GM19035 (cell line): ENCODE results near the gene SHISA5.
"Not testable (repeated sequence)": the region's sequence is repeated elsewhere in the genome, so short reads cannot be mapped to it uniquely, and the experiment has no call there.

Experiments used
- ATAC-seq: cut with Tn5 transposase; IDR thresholded peaks from one replicate; pipeline ENCODE4 v1.9.1; 2021; ENCODE audit not compliant: unreplicated experiment

SHISA5 gene

DNA sequence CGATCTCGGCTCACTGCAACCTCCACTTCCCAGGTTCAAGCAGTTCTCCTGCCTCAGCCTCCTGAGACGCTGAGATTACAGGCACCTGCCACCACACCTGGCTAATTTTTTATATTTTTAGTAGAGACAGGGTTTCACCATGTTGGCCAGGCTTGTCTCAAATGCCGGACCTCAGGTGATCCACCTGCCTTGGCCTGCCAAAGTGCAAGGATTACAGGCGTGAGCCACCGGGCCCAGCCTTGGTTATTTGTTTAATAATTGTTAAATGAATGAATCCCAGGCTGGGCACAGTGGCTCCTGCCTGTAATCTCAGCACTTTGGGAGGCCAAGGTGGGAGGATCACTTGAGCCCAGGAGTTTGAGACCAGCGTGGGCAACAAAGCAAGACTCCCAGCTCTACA lies 42.2 kb downstream of the SHISA5 start:
- not testable (repeated sequence) for ATAC-seq

DNA sequence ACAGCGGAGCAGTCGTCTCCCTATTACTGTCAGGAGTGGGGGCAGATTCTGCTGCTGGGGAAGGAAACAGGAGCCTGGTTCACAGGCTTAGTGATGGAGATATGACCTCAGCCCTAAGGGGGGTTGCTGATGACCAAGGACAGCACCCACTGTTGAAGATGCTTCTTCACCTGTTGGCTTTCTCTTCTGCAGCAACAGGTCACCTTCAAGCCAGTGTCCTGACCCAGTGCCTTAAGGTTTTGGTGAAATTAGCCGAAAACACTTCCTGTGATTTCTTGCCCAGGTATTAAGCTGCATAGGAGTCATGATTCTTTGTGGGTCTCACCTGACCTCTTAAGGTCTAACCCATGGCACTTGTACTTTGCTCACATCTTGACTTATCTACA lies 43.5 kb downstream of the SHISA5 start:
- ATAC-seq, result no peak

- ATAC-seq, result no peak
Measured at GRCh38 chr3:48459773-48460516, 44.0 kb downstream of the SHISA5 start.

DNA sequence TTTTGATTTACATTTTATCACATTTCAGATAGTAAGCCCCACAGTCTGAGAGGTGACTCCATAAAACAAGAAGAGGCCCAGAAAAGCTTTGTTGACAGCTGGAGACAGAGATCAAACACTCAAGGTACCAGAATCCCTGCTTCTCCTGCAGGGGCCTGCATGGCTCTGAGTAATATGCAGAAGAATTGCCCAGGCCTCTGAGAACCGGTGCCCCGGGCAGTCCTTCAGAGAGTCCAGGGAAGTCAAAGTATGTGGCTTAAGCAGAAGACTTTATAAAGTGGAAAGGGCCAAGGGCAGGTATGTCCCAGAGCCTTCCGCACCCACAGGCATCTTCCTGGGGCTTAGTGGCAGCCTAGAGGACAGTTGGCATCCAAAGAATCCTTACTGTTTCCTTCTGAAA lies 44.6 kb downstream of the SHISA5 start:
- ATAC-seq, result no peak

DNA sequence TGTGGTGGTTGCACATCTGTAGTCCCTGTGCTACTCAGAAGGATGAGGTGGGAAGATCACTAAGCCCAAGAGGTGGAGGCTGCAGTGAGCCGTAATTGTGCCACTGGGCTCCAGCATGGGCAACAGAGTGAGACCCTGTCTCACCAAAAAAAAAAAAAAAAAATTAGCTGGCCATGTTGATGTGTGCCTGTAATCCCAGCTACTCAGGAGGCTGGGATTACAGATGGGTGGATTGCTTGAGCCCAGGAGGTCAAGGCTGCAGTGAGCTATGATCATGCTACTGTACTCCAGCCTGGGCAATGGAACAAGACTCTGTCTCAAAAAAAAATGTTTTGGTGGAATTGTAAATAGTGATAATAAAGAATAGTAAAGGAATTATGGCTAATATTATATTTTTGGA lies 47.5 kb downstream of the SHISA5 start:
- no peak for ATAC-seq

- no peak for ATAC-seq
Measured at GRCh38 chr3:48451270-48451669, 52.7 kb downstream of the SHISA5 start.

DNA sequence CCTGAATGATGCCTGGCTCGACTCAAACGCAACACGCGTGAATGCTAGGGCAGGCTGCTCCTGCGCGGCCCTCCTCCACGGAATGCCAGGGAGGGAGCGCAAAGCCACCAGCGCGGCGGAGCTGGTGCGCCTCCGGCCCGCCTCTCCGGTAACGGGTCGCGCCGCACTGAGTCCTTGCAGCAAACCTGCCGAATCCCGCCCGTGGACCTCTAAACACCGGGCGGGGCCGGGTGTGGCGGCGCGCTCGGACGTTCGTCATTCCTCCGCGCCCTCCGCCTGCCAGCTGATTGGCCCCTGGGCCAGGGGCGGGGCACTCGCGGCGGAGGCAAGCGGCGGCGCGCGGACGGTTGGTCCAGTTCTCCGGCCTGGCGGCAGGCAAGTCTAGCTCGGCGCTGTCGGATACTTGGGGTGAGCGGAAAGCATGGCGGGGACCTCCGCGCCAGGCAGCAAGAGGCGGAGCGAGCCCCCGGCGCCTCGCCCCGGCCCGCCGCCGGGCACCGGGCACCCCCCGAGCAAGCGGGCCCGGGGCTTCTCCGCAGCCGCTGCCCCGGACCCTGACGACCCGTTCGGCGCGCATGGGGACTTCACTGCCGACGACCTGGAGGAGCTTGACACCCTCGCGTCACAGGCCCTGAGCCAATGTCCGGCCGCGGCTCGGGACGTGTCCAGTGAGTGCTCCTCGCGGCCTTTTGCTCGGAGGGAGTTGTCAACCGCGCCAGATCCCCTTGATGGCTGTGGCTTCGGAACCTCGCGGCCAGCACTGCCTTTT lies 57.4 kb downstream of the SHISA5 start, which contains the start of gene ATRIP:
TSS of gene ATRIP (plus strand) at position 313 of the 769 bp plus-strand sequence. CDS start at position 422, 109 bp downstream.
- ATAC-seq, result peak; percentile 86

- ATAC-seq, result no peak
Measured at GRCh38 chr3:48446043-48446424, 57.9 kb downstream of the SHISA5 start.

- ATAC-seq, result no peak
Measured at GRCh38 chr3:48445277-48445882, 58.6 kb downstream of the SHISA5 start.

GRCh38 chr3:48441940-48442339 lies 62.0 kb downstream of the SHISA5 start:
- no peak for ATAC-seq

GRCh38 chr3:48440590-48440958 lies 63.4 kb downstream of the SHISA5 start:
- no peak for ATAC-seq

GRCh38 chr3:48439820-48440589 lies 64.0 kb downstream of the SHISA5 start, which contains the start of the genes CCDC51 and TMA7:
Gene CCDC51, minus strand, starts transcription at chr3:48440119. Its CDS starts 4,991 bp downstream, at chr3:48435128.
Gene TMA7, plus strand, starts transcription at chr3:48440257. Its CDS starts 40 bp downstream, at chr3:48440297.
- ATAC-seq, result peak; percentile 93

DNA sequence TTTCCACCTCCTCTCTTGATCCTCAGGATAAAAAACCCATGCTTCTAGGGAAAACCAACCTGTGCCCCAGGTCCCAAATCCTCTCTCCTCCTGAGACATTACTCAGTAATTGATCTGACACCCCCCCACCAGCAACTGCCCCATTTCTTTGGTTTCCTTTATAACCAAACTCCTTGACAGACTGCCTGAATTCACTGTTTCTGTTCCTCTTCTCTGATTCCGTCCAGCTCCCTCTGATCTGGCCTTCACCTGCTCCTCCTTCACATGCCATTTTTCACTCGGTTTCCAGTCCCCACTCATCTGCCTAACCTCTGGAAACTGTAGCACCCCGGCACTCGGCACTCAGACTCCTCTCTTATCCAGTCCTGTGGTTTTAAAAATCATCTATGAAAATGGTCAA lies 66.2 kb downstream of the SHISA5 start:
- no peak for ATAC-seq

DNA sequence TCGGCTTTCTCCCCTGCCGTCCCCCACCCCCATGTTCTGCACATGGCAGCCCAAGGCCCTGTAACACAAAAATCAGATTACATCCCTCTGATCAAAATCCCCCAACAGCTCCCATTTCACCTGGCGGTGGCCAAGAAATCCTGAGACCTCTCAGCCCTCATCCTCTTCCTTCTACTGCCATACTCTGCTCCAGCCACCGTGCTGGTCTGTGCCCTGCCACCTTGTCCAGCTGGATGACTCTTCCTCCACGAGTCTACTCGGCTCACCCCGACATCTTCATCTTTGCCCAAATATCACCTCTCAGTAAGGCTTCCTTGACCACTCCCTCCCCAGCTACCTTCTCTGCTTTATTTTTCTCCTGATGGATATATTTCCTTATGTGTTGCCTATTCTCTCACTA lies 67.1 kb downstream of the SHISA5 start:
- ATAC-seq, result no peak

- no peak for ATAC-seq
Measured at GRCh38 chr3:48436477-48436787, 67.5 kb downstream of the SHISA5 start.

DNA sequence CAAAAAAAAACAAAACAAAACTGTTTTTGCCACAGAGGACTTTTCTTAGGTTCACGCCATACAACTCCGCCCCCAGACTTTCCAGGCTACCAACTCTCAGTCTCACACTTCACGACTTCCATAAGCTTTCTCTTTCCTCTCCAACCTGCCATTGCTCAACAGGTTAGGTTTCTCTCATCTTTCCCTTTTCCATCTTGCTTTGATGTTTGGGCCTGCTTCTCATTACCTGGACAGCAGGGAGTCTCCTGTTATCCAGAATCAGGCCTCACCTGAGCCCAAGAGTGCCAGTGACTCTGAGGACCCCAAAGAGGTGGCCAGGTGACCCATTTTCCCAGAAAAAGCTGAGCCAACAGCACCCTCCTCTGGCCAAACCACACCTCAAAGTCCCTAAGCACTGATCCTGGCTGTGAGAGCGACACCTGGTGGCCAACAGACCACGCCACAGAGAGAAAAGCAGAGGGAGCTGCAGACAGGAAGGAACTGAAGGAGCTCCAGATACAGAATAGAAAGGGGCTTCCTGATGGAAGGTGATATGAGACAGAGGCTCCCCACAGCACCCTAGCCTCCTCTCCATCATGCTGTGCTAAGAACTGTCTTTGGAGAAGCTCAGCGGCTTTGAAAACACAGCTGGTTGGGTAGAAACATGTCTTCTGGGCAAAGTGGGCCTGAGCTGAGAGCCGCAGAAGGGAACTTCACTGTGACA lies 68.0 kb downstream of the SHISA5 start:
- peak; percentile 38 for ATAC-seq

GRCh38 chr3:48435223-48435595 lies 68.8 kb downstream of the SHISA5 start:
- no peak for ATAC-seq

- ATAC-seq, result no peak
Measured at GRCh38 chr3:48434591-48435222, 69.3 kb downstream of the SHISA5 start.

- no peak for ATAC-seq
Measured at GRCh38 chr3:48433472-48434118, 70.4 kb downstream of the SHISA5 start.
